ENCODE data around the gene NTRK1. TPM values are rescaled to one million over a fixed set of nuclear protein-coding genes. Genes with fewer than 3 reads are reported as not detected.

NTRK1 gene
- polyA plus RNA-seq, 1 of the 3 experiments (the other 2 are of a cell fraction), result 0.97 TPM

- Histone ChIP-seq H3K27me3 (ENCODE audit: insufficient read depth) (no peaks in the 10 kb centered on the region), H3K79me2 (ENCODE audit: insufficient read depth) (no peaks in the 10 kb centered on the region), H3K27ac (ENCODE audit: low read depth in 2 of 2, low read length in 1 of 2) (no peak overlapping the region), H2AFZ (ENCODE audit: low read depth) (no peak overlapping the region; the same call in 1 of the 2 replicates), H3K9ac (no peak overlapping the region), H3K4me1 (ENCODE audit: control insufficient read depth in 1 of 2, insufficient read depth in 2 of 2, low read depth in 1 of 2, low read length in 1 of 2) (peaks cover 15 to 26% of the 10 kb centered on the region in 2 experiments), H4K20me1 (ENCODE audit: insufficient read depth) (no peaks in the 10 kb centered on the region), H3K9me2 (no peaks in the 10 kb centered on the region), H3K9me3 (no peaks in the 10 kb centered on the region), H3K4me2 (no peak overlapping the region), H3K36me3 (replicated peaks in 1 of 2; ENCODE audit: control insufficient read depth in 1 of 2, insufficient read depth in 2 of 2, low read length in 1 of 2) (no peaks in the 10 kb centered on the region), H3K4me3 (ENCODE audit: low read depth in 2 of 2, low read length in 1 of 2) (no peak overlapping the region), H3F3A (replicated peaks; ENCODE audit: insufficient read depth) (no peaks in the 10 kb centered on the region)
- DNase-seq, result no peak
- no peak for TF ChIP-seq USF1 (IDR thresholded peaks at IDR 0.05; ENCODE audit: borderline replicate concordance, low read depth)
- TF ChIP-seq ELF1 (IDR thresholded peaks at IDR 0.05), result no peak
- no peak for TF ChIP-seq RAD21 (IDR thresholded peaks at IDR 0.05; ENCODE audit: low read length)
- TF ChIP-seq MEF2A (IDR thresholded peaks at IDR 0.05; ENCODE audit: borderline replicate concordance, low read depth), result no peak
- TF ChIP-seq MXI1 (IDR thresholded peaks at IDR 0.05; ENCODE audit: low read depth, low read length), result no peak
- TF ChIP-seq, protein P1, sequence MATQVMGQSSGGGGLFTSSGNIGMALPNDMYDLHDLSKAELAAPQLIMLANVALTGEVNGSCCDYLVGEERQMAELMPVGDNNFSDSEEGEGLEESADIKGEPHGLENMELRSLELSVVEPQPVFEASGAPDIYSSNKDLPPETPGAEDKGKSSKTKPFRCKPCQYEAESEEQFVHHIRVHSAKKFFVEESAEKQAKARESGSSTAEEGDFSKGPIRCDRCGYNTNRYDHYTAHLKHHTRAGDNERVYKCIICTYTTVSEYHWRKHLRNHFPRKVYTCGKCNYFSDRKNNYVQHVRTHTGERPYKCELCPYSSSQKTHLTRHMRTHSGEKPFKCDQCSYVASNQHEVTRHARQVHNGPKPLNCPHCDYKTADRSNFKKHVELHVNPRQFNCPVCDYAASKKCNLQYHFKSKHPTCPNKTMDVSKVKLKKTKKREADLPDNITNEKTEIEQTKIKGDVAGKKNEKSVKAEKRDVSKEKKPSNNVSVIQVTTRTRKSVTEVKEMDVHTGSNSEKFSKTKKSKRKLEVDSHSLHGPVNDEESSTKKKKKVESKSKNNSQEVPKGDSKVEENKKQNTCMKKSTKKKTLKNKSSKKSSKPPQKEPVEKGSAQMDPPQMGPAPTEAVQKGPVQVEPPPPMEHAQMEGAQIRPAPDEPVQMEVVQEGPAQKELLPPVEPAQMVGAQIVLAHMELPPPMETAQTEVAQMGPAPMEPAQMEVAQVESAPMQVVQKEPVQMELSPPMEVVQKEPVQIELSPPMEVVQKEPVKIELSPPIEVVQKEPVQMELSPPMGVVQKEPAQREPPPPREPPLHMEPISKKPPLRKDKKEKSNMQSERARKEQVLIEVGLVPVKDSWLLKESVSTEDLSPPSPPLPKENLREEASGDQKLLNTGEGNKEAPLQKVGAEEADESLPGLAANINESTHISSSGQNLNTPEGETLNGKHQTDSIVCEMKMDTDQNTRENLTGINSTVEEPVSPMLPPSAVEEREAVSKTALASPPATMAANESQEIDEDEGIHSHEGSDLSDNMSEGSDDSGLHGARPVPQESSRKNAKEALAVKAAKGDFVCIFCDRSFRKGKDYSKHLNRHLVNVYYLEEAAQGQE (IDR thresholded peaks at IDR 0.05; ENCODE audit: low read depth, low read length), result no peak
- TF ChIP-seq, protein P2, sequence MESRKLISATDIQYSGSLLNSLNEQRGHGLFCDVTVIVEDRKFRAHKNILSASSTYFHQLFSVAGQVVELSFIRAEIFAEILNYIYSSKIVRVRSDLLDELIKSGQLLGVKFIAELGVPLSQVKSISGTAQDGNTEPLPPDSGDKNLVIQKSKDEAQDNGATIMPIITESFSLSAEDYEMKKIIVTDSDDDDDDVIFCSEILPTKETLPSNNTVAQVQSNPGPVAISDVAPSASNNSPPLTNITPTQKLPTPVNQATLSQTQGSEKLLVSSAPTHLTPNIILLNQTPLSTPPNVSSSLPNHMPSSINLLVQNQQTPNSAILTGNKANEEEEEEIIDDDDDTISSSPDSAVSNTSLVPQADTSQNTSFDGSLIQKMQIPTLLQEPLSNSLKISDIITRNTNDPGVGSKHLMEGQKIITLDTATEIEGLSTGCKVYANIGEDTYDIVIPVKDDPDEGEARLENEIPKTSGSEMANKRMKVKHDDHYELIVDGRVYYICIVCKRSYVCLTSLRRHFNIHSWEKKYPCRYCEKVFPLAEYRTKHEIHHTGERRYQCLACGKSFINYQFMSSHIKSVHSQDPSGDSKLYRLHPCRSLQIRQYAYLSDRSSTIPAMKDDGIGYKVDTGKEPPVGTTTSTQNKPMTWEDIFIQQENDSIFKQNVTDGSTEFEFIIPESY (IDR thresholded peaks at IDR 0.05; ENCODE audit: borderline replicate concordance, low read depth), result no peak
- TF ChIP-seq FOSL2 (IDR thresholded peaks at IDR 0.05; ENCODE audit: borderline replicate concordance, low read depth), result no peak
- no peak for TF ChIP-seq EZH2phosphoT487 (IDR thresholded peaks at IDR 0.05; ENCODE audit: borderline replicate concordance, low read depth)
- TF ChIP-seq RXRA (IDR thresholded peaks at IDR 0.05; ENCODE audit: borderline replicate concordance, low read depth), result no peak
- TF ChIP-seq TAF1 (IDR thresholded peaks at IDR 0.05; ENCODE audit: borderline replicate concordance, low read depth, low read length), result no peak
- TF ChIP-seq NFIC (IDR thresholded peaks at IDR 0.05; ENCODE audit: borderline replicate concordance), result no peak
- TF ChIP-seq SIN3A (IDR thresholded peaks at IDR 0.05; ENCODE audit: borderline replicate concordance, low read depth, low read length), result no peak
- no peak for TF ChIP-seq RCOR1 (IDR thresholded peaks at IDR 0.05; ENCODE audit: low read length)
- no peak for TF ChIP-seq TEAD4 (IDR thresholded peaks at IDR 0.05; ENCODE audit: borderline replicate concordance, insufficient read depth)
- no peak for TF ChIP-seq GABPA (IDR thresholded peaks at IDR 0.05; ENCODE audit: low read depth)
- POLR2A ChIA-PET, result no interaction called here
- 87% methylated on average over 10 of the region's 10 CpGs for WGBS (ENCODE audit: low lambda C conversion rate)
- CTCF ChIA-PET, result interaction anchor here (1.5 to 5.5 kb wide), 3 partner anchors 25 to 87 kb away, joined by 3 to 27 read pairs (median 20); partner anchors contain the start of gene NTRK1
These were observed 47.4 kb upstream of the NTRK1 start for GRCh38 chr1:156813298-156813697.
